ENCODE measurements around the gene TMEFF2.

DNA sequence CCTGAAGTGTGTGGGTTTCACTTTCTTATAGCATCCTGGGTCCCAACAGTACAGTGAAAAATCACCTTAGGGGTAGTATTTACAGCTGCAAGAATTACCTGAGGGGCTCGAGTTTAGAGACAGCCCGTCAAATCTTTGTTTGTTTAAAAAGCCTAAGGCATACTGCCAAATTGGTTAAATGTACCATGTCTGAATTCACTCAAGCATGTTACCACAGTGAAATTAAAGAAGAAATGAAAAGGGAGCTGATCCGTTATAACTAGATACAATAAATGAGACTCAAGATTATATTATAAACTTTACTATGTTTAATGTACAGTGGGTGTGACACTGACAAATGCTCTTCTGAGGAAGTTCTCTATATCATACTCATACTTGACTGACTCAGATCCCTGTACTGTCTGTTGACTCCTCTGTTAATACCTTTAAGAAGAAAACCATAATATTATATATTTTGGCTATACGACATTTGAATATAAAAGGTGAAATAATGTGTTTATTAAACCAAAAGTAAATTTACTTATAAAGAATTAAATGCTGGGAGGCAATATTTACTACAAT lies 107.3 kb downstream of the TMEFF2 start:
- no peak for TF ChIP-seq ZNF274 (IDR thresholded peaks at IDR 0.05; ENCODE audit: low read length)
- no peak for TF ChIP-seq ZNF274 (tag by site-specific recombination; IDR thresholded peaks at IDR 0.05; ENCODE audit: borderline replicate concordance)
- TF ChIP-seq HOXC10 (CRISPR knock-in tag; IDR thresholded peaks at IDR 0.05), result no peak
- TF ChIP-seq ZNF777 (tag by site-specific recombination; IDR thresholded peaks at IDR 0.05; ENCODE audit: borderline replicate concordance), result no peak
- TF ChIP-seq GFI1B (tag by site-specific recombination; IDR thresholded peaks at IDR 0.05), result no peak
- TF ChIP-seq REST (tag by site-specific recombination; IDR thresholded peaks at IDR 0.05), result no peak
- no peak for TF ChIP-seq ZNF121 (tag by site-specific recombination; IDR thresholded peaks at IDR 0.05)

All from HEK293 (cell line).